HCT116 (cell line): ENCODE results near the gene FLCN. TPM values are rescaled to one million over a fixed set of nuclear protein-coding genes. Genes with fewer than 3 reads are reported as not detected.

Experiments used
- ATAC-seq: fragments of 200-7000 bp; cut with Tn5 transposase; 2 replicates; pipeline ENCODE4 v1.9.1; 2020; ENCODE audit warnings: mild to moderate bottlenecking, moderate library complexity
- BruUV-seq: library from RNA; stranded (reverse); fragments of 400-500 nt; replicated peaks from 2 replicates; lab custom pipeline; 2021; lab: Mats Ljungman, UMichigan
- CTCF ChIA-PET: fragments of 300-600 bp; sonication (Branson Sonifier 250); formaldehyde crosslinking; loops from one replicate; lab custom pipeline; 2021; ENCODE audit warnings: antibody characterized with exemption; lab: Charles Lee
- POLR2A ChIA-PET: fragments of 300-600, 350-600 bp; sonication (Branson Sonifier 250); formaldehyde crosslinking; loops from one replicate; lab custom pipeline; 2021; ENCODE audit warnings: antibody characterized with exemption; lab: Charles Lee
- RAD21 ChIA-PET, 2 experiments: fragments of 300-600 bp; sonication (Branson Sonifier 250); formaldehyde crosslinking; loops; one replicate each; lab custom pipeline; 2023; ENCODE audit warnings: low total read pairs in 2 of 2; ENCODE audit not compliant: uncharacterized antibody in 2 of 2, unreplicated experiment in 2 of 2, low non-redundant PET in 1 of 2; lab: Charles Lee
- DNase-seq: peaks from one replicate; pipeline ENCODE4 v3.0.0-alpha.2; 2010; ENCODE audit warnings: low read depth, low spot score
- H2AFZ ChIP-seq: fragments of 200-600 bp; shearing (Covaris generic), sonication (generic); 2 replicates; pipeline ENCODE4 v1.6.1; 2017; ENCODE audit warnings: low read depth, mixed run types, mixed read lengths, antibody characterized with exemption, low read length; ENCODE audit not compliant: poor library complexity, severe bottlenecking
- H3K27ac ChIP-seq: 2 replicates; pipeline ENCODE4 v1.5.1; 2012; ENCODE audit warnings: low read depth, low read length
- H3K27me3 ChIP-seq: fragments of 200-600 bp; sonication (generic); 2 replicates; pipeline ENCODE4 v1.6.1; 2016; ENCODE audit warnings: mixed run types, low read length, mixed read lengths; ENCODE audit not compliant: insufficient read depth
- H3K36me3 ChIP-seq, 2 experiments: fragments of 200-500 bp in 1 of 2; fragments of 200-600 bp in 1 of 2; sonication (Bioruptor generic) in 1 of 2; sonication (generic) in 1 of 2; 2 replicates each; pipeline versions ENCODE4 v1.5.1 to v1.6.1; 2014 to 2016; ENCODE audit warnings: low read length in 2 of 2, inconsistent platforms in 1 of 2, mixed read lengths in 1 of 2, mixed run types in 1 of 2; ENCODE audit not compliant: insufficient read depth in 2 of 2, control insufficient read depth in 1 of 2
- H3K4me1 ChIP-seq, 2 experiments: fragments of 200-600 bp in 1 of 2; sonication (generic) in 1 of 2; 2 replicates each; pipeline versions ENCODE4 v1.5.1 to v1.6.1; 2012 to 2017; ENCODE audit warnings: low read length in 2 of 2, inconsistent platforms in 1 of 2, mild to moderate bottlenecking in 1 of 2, mixed read lengths in 1 of 2, mixed run types in 1 of 2, moderate library complexity in 1 of 2; ENCODE audit not compliant: insufficient read depth in 2 of 2, control insufficient read depth in 1 of 2
- H3K4me2 ChIP-seq: fragments of 200-600 bp; sonication (generic); 2 replicates; pipeline ENCODE4 v1.6.1; 2017; ENCODE audit warnings: mixed run types, low read length, mixed read lengths
- H3K4me3 ChIP-seq, 2 experiments: fragments of 200-600 bp in 1 of 2; sonication (generic) in 1 of 2; replicated peaks in 1 of 2; 2 replicates each; pipeline ENCODE4 v1.5.1; 2011 to 2016; ENCODE audit warnings: low read length in 2 of 2, control low read depth in 1 of 2, low read depth in 1 of 2, mild to moderate bottlenecking in 1 of 2, mixed read lengths in 1 of 2, mixed run types in 1 of 2
- H3K79me2 ChIP-seq: fragments of 200-600 bp; sonication (generic); 2 replicates; pipeline ENCODE4 v1.6.1; 2017; ENCODE audit warnings: mild to moderate bottlenecking, mixed run types, low read length, moderate library complexity, mixed read lengths; ENCODE audit not compliant: insufficient read depth
- H3K9ac ChIP-seq: fragments of 200-600 bp; sonication (generic); 2 replicates; pipeline ENCODE4 v1.6.1; 2016; ENCODE audit warnings: low read length, mixed read lengths
- H3K9me2 ChIP-seq: fragments of 200-600 bp; sonication (generic), shearing (Covaris generic); 2 replicates; pipeline ENCODE4 v1.6.1; 2017; ENCODE audit warnings: mixed run types, mild to moderate bottlenecking, moderate library complexity; ENCODE audit not compliant: insufficient read depth
- H3K9me3 ChIP-seq, 2 experiments: fragments of 200-500 bp in 1 of 2; fragments of 200-600 bp in 1 of 2; sonication (Bioruptor generic) in 1 of 2; sonication (generic) in 1 of 2; 2 replicates each; pipeline ENCODE4 v1.6.1; 2014 to 2017; ENCODE audit warnings: low read length in 2 of 2, mixed read lengths in 2 of 2, inconsistent platforms in 1 of 2, low read depth in 1 of 2, mild to moderate bottlenecking in 1 of 2, mixed run types in 1 of 2, moderate library complexity in 1 of 2; ENCODE audit not compliant: control insufficient read depth in 1 of 2, insufficient read depth in 1 of 2
- H4K20me1 ChIP-seq: fragments of 200-600 bp; sonication (generic), shearing (Covaris generic); 2 replicates; pipeline ENCODE4 v1.6.1; 2017; ENCODE audit warnings: mixed run types, mild to moderate bottlenecking, moderate library complexity; ENCODE audit not compliant: insufficient read depth
- ATF3 ChIP-seq: IDR thresholded peaks from 2 replicates; pipeline ENCODE4 v1.6.1; 2012
- CBX3 ChIP-seq: IDR thresholded peaks from 2 replicates; pipeline ENCODE4 v1.6.1; 2012; ENCODE audit warnings: low read depth
- CEBPB ChIP-seq: IDR thresholded peaks from 2 replicates; pipeline ENCODE4 v1.6.1; 2012; ENCODE audit warnings: low read depth
- CTCF ChIP-seq, 3 experiments: fragments of 200-600 bp in 1 of 3; sonication (generic) in 1 of 3; IDR thresholded peaks in 2 of 3; conservative IDR thresholded peaks in 1 of 3; 2 replicates each; pipeline ENCODE4 v1.5.1; 2012 to 2017; ENCODE audit warnings: low read depth in 2 of 3, low read length in 2 of 3, antibody characterized with exemption in 1 of 3, borderline replicate concordance in 1 of 3, control low read depth in 1 of 3, mild to moderate bottlenecking in 1 of 3, mixed read lengths in 1 of 3, mixed run types in 1 of 3, moderate library complexity in 1 of 3; ENCODE audit not compliant: insufficient read depth in 1 of 3
- ELF1 ChIP-seq: IDR thresholded peaks from 2 replicates; pipeline ENCODE4 v1.6.1; 2012; ENCODE audit warnings: low read depth, borderline replicate concordance
- EZH2 ChIP-seq: fragments of 200-600 bp; sonication (generic); IDR thresholded peaks from 2 replicates; pipeline ENCODE4 v1.6.1; 2017; ENCODE audit warnings: antibody characterized with exemption, mixed run types
- EZH2phosphoT487 ChIP-seq: fragments of 200-600 bp; IDR thresholded peaks from 2 replicates; pipeline ENCODE4 v1.6.1; 2018; ENCODE audit warnings: antibody characterized with exemption, borderline replicate concordance
- FOSL1 ChIP-seq: IDR thresholded peaks from 2 replicates; pipeline ENCODE4 v1.6.1; 2012; ENCODE audit warnings: low read depth
- POLR2AphosphoS5 ChIP-seq: IDR thresholded peaks from 2 replicates; pipeline ENCODE4 v1.6.1; 2011; ENCODE audit warnings: mild to moderate bottlenecking, low read depth, low read length, moderate library complexity
- RAD21 ChIP-seq: IDR thresholded peaks from 2 replicates; pipeline ENCODE4 v1.6.1; 2012; ENCODE audit warnings: low read depth, mild to moderate bottlenecking
- REST ChIP-seq: IDR thresholded peaks from 2 replicates; pipeline ENCODE4 v1.6.1; 2012; ENCODE audit warnings: low read depth
- SIN3A ChIP-seq: IDR thresholded peaks from 2 replicates; pipeline ENCODE4 v1.6.1; 2012; ENCODE audit warnings: low read depth
- SP1 ChIP-seq: IDR thresholded peaks from 2 replicates; pipeline ENCODE4 v1.6.1; 2012; ENCODE audit warnings: low read depth
- SRF ChIP-seq: IDR thresholded peaks from 2 replicates; pipeline ENCODE4 v1.6.1; 2012; ENCODE audit warnings: low read depth
- YY1 ChIP-seq: IDR thresholded peaks from 2 replicates; pipeline ENCODE4 v1.6.1; 2011; ENCODE audit warnings: low read length, low read depth, moderate library complexity, mild to moderate bottlenecking; ENCODE audit not compliant: insufficient replicate concordance; ENCODE audit errors: extremely low read depth
- intact Hi-C: fragments of 100-400 bp; cut with micrococcal nuclease; formaldehyde crosslinking; loops from 2 replicates; pipeline ENCODE4 v1.10.0; 2022
- total RNA-seq: library from RNA; stranded (reverse); gene quantifications from one replicate; pipeline ENCODE4 v1.2.1, GENCODE V29; 2021; ENCODE audit not compliant: unreplicated experiment
- TF ChIP-seq, protein P1 (sequence below): IDR thresholded peaks from 2 replicates; pipeline ENCODE4 v1.6.1; 2011; ENCODE audit warnings: mild to moderate bottlenecking, low read length, moderate library complexity; ENCODE audit not compliant: insufficient replicate concordance; ENCODE audit errors: extremely low read depth
- TF ChIP-seq, protein P2 (sequence below): IDR thresholded peaks from 2 replicates; pipeline ENCODE4 v1.6.1; 2012

The FLCN gene
- total RNA-seq, 1 experiment from 2014 or later, result 23.7 TPM

DNA sequence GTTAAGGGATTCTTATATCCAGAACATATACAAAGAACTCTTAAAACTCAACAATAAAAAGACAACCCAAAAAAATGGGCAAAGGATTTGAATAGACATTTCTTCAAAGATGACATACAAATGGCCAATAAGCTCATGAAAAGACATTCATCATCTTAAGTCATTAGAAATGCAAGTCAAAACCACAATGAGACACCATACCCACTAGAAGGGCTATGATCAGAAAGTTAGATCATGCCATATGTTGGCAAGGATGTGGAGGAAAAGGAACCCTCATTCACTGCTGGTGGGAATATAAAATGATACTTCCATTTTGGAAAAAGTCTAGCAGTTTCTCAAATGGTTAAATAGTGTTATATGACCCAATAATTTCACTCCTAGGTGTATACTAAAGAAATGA is 40.2 kb downstream of the FLCN start:
- Histone ChIP-seq H3K9me3 (no peaks in the 10 kb centered on the region), H3K79me2 (no peaks in the 10 kb centered on the region), H3K9ac (no peak overlapping the region), H3K36me3 (peaks cover 0 to 8% of the 10 kb centered on the region in 2 experiments; a peak in 1 of 4 replicates), H3K27me3 (no peaks in the 10 kb centered on the region), H3K4me2 (no peak overlapping the region), H3K27ac (no peak overlapping the region), H2AFZ (no peak overlapping the region), H3K9me2 (no peaks in the 10 kb centered on the region), H4K20me1 (no peaks in the 10 kb centered on the region), H3K4me3 (no peak overlapping the region), H3K4me1 (no peaks in the 10 kb centered on the region)
- ATAC-seq, result no peak
- BruUV-seq, result no TSS peak
- intact Hi-C loops, result no loop called here
- TF ChIP-seq ATF3 (no peak), RAD21 (no peak), EZH2phosphoT487 (no peak), REST (no peak), CBX3 (no peak), CEBPB (no peak), CTCF (IDR thresholded peaks at IDR 0.05 in 2 of 3, conservative IDR thresholded peaks at IDR 0.05 in 1 of 3; ENCODE audit: borderline replicate concordance in 1 of 3, insufficient read depth in 1 of 3, low read depth in 2 of 3, low read length in 2 of 3) (no peak), EZH2 (no peak), FOSL1 (no peak), SP1 (no peak), SIN3A (no peak), ELF1 (no peak), POLR2AphosphoS5 (no peak), YY1 (no peak), SRF (no peak)
- TF ChIP-seq, protein P1, sequence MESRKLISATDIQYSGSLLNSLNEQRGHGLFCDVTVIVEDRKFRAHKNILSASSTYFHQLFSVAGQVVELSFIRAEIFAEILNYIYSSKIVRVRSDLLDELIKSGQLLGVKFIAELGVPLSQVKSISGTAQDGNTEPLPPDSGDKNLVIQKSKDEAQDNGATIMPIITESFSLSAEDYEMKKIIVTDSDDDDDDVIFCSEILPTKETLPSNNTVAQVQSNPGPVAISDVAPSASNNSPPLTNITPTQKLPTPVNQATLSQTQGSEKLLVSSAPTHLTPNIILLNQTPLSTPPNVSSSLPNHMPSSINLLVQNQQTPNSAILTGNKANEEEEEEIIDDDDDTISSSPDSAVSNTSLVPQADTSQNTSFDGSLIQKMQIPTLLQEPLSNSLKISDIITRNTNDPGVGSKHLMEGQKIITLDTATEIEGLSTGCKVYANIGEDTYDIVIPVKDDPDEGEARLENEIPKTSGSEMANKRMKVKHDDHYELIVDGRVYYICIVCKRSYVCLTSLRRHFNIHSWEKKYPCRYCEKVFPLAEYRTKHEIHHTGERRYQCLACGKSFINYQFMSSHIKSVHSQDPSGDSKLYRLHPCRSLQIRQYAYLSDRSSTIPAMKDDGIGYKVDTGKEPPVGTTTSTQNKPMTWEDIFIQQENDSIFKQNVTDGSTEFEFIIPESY, result no peak
- TF ChIP-seq, protein P2, sequence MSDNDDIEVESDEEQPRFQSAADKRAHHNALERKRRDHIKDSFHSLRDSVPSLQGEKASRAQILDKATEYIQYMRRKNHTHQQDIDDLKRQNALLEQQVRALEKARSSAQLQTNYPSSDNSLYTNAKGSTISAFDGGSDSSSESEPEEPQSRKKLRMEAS, result no peak
- RAD21 ChIA-PET, result no interaction called here
- CTCF ChIA-PET, result no interaction called here
- no peak for DNase-seq
- POLR2A ChIA-PET, result no interaction called here
